Occipital lobe (tissue), 2 donors: Measurements from ENCODE around the gene TIMM10B. TPM values are rescaled to one million over a fixed set of nuclear protein-coding genes. Genes with fewer than 3 reads are reported as not detected.
"Not testable (repeated sequence)": the region's sequence is repeated elsewhere in the genome, so short reads cannot be mapped to it uniquely, and the experiment has no call there.

ENCODE experiments used
- DNase-seq: peaks from one replicate; lab custom pipeline; 2025; lab: John Stamatoyannopoulos, UW
- total RNA-seq: library from RNA; depleted of rRNA; stranded (reverse); fragments of >200 nt; gene quantifications from one replicate; pipeline ENCODE4 v1.2.3, GENCODE V29; 2014

Gene TIMM10B
- total RNA-seq, 1 donor from 2014 or later, result 26.7 TPM

DNA sequence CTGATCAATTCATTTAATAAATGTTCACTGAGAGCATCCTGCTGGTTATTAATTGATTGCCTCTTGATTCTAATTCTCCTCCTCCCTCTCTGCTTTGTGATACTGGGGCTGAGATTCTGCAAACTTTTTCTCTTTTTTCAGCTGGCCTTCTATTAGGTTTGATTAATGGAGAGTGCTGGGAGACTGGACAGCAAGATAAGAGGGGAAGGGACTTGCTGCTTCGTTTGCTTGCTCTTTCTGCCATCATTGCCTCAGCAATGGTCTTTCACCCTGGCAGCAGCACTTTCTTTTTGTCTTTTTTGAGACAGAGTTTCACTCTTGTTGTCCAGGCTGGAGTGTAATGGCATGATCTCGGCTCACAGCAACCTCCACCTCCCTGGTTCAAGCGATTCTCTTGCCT lies 22.9 kb downstream of the TIMM10B start:
- DNase-seq, result no peak

DNA sequence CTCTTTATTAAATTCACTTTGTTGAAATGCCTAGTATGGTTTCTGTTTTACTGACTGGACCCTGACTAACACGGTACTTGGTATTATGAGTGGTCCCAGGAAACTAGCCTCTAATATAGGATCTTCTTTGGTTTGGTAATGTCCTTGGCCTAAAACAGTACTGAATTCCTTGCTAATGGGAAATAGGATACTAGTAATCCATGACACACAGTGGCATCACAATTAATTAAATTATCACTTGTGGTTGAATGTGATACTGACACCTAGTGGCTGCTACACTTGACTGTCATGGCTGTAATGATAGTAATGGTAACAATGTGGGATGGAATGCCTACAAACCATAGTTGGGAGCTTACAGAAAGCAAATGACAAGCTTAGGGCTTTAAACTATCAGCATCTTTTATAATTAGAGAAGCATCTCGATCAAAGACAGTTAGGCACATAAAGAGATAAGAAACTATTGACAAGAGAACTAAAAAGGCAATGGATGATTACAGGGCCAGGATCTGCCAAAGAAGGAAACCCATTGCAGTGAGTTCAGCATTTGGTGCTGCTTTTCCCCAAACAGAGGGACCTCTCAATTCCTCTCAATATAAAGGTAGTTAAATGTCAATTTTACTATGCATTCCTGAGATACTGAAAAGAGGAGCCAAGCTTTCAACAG lies 24.4 kb downstream of the TIMM10B start:
- peak; percentile 1 for DNase-seq

DNA sequence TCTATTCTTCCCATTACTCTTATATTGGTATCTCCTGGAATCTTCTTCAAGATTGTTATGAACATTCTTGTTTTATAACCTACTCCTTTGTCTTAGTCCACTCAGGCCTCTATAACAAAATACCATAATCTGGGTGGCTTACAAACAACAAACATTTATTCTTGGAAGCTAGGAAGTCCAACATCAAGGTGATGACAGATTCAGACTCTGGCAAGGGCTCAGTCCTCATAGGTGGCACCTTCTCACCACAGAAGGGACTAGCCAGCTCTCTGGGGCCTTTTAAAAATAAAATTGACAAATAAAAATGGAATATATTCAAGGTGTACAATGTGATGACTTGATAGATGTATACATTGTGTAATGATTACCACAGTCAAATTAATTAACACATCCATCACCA lies 35.6 kb downstream of the TIMM10B start:
- no peak for DNase-seq

DNA sequence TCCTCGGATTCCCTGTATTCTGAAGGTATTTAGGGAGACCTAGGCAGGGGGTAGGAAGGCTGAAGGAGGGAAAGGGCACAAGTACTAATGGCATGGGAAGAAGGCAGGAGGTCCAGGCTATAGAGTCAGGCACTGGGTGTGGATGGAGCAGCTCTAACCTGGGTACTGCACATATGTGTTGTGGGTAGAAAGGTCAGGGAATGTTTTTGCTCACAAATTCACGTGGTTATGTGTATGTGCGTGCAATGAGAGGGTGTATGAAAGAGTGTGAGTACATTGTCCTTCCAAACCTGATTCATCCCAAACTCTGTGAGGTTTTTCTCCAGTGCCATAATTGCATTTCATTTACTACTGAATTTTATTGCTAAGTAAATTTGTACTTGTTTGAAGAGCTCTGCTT lies 39.0 kb downstream of the TIMM10B start:
- DNase-seq, result no peak

DNA sequence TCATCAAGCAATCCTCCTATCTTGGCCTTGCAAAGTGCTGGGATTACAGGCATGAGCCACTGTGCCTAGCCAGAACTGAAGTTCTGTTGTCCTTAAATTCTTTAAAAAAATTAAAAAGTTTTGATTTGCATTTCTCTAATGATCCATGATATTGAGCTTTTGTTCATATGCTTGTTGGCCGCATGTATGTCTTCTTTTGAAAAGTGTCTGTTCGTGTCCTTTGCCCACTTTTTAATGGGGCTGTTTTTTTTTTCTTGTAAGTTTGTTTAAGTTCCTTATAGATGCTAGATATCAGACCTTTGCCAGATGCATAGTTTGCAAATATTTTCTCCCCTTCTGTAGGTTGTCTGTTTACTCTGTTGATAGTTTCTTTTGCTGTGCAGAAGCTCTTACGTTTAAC lies 40.6 kb downstream of the TIMM10B start:
- DNase-seq, result not testable (repeated sequence)

DNA sequence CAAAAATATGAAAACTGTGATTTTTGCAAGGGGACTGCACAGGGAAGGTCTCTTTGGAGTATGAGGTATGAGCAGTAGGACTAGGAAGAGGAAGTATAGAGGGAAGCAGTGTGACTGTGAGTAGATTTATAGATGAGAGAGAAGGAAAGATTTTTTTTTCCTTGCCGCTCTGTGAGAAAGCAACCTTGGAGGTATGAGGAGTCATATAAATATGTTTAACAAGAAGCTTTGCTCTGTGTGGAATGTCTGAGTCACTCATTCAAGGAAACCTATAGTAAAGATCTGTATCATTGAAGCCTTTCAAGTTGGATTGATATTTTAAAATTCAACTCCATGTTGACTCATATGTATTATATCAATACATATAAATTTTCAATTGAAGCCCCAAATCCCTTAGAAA lies 42.0 kb downstream of the TIMM10B start:
- DNase-seq, result no peak

DNA sequence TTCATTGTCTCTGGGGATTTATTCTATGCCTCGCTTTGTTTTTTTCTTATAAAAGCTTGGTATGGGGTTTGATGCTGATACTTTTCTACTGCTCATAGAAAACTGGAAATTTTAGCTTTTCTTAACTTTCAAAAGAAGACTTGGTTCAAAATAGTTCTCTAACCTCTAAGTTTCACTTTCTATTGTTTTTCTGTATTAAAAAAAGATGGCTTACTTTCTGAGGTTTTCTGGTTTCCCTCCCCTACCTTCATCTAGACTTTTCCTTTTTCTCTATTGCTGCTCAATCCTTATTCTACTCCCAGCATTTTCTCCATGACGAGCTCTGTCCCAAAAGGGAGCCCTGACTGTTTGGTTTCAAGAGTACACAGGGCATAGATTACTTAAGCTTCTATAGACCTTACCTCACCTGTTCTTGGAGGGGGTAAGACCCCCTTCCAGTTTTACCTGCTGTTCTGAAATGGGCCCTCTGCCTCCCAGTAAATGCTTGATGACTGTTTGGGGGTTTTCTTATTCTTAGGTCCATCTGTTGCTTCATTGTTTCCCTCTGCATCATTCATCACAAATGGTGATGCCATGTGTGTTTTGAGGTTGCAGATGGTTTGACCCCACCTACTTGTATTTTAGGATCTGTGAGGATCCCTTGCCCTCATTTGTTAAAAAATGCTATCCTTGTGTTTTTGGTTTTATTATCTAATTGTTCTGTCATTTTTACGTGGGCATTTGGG lies 45.3 kb downstream of the TIMM10B start:
- DNase-seq, result no peak

DNA sequence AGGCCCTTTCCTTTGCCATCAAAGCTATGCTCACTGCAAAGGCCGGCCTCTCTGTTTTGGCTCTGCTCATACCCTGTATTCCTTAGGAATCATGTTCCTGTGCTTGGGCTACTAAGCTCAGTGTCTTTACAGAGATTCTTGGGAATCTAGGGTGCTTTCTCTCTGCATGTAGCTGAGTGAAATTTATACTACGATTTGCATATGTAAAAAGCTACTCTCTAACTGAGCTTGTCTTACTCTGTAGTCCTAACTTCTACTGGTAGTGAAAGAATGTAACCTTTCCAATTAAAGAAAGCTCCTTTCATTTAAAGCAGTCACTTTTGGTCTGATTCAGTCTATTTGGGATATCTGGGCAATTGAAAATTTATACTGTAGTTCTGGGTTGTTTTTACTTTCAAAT lies 48.0 kb downstream of the TIMM10B start:
- DNase-seq, result no peak

DNA sequence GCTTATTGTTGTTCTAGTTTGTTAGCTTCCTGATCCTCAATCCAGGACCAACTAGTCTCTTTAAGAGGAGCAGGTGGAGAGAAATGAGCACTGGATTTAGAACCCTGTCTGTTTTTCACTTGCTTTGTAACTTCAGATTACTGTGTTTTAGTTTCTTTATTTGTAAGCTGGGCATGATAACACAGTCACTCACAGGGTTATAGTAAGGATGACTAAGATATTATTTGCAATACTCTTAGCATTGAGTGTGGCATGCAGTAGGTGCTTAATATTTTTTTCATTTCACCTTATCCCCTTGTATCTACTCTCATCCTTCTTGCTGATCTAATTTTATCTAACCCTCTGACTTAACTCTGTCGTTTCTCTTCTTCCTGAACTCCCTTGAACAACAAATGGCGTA lies 49.5 kb downstream of the TIMM10B start:
- DNase-seq, result no peak

DNA sequence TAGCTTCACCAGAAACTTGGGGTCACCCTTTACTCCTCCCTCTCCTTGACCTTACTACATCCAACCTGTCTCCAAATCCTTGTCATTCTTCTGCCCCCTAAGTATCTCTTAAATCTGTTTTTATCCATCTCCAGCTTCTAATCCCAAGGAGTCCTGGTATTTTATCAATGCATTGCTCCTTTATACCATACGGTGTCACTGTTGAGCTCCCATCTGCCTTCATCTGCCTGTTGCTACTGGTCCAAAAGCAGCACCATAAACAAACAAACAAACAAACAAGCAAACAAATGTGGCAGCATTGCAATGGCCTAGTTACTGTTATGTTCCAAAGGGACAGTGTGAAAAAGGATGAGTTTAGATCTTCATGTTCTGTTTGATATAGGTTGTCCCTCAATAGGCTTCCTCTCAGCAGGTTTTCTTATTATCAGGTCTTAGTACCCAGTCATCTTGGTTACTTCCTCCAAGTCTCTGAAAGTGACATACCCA lies 50.0 kb downstream of the TIMM10B start:
- no peak for DNase-seq

Other genes starting within 250 kb of the TIMM10B start
- gene FHIP1B, start 246.9 kb upstream of the TIMM10B start, total RNA-seq, result 19.8 TPM
- 0.31 TPM for gene CNGA4, start 242.4 kb upstream of the TIMM10B start, total RNA-seq
- gene CCKBR, start 221.7 kb upstream of the TIMM10B start, total RNA-seq, result 5.3 TPM
- 2.5 TPM for gene CAVIN3, start 161.0 kb upstream of the TIMM10B start, total RNA-seq
- 8.1 TPM for gene SMPD1, start 91.0 kb upstream of the TIMM10B start, total RNA-seq
- gene APBB1, start 62.4 kb upstream of the TIMM10B start, total RNA-seq, result 266 TPM
- gene HPX, start 40.5 kb upstream of the TIMM10B start, total RNA-seq, result 2.3 TPM
- 65.4 TPM for gene TRIM3, start 7.6 kb upstream of the TIMM10B start, total RNA-seq
- 25.3 TPM for gene ARFIP2, start 170 bp upstream of the TIMM10B start, total RNA-seq
- 3.4 TPM for gene DNHD1, start 15.8 kb downstream of the TIMM10B start, total RNA-seq
- gene RRP8, start 122.1 kb downstream of the TIMM10B start, total RNA-seq, result 17.5 TPM
- gene ILK, start 122.3 kb downstream of the TIMM10B start, total RNA-seq, result 44.9 TPM
- 15.3 TPM for gene TAF10, start 130.7 kb downstream of the TIMM10B start, total RNA-seq
- gene TPP1, start 137.9 kb downstream of the TIMM10B start, total RNA-seq, result 7.3 TPM
- gene DCHS1, start 174.3 kb downstream of the TIMM10B start, total RNA-seq, result 49.9 TPM
- 22.3 TPM for gene MRPL17, start 201.8 kb downstream of the TIMM10B start, total RNA-seq